Caco-2 (cell line): ENCODE measurements around the gene JARID2. TPM values are rescaled to one million over a fixed set of nuclear protein-coding genes. Genes with fewer than 3 reads are reported as not detected.

ENCODE experiments used
- BruUV-seq: library from RNA; stranded (reverse); fragments of 400-500 nt; replicated peaks from 2 replicates; lab custom pipeline; 2021; lab: Mats Ljungman, UMichigan
- CTCF ChIA-PET: fragments of 300-600 bp; sonication (Branson Sonifier 250); formaldehyde crosslinking; loops from one replicate; lab custom pipeline; 2022; ENCODE audit warnings: antibody characterized with exemption; lab: Charles Lee
- POLR2A ChIA-PET: fragments of 300-600 bp; sonication (Branson Sonifier 250); formaldehyde crosslinking; loops from one replicate; lab custom pipeline; 2022; ENCODE audit warnings: antibody characterized with exemption; lab: Charles Lee
- DNase-seq, 2 experiments: peaks; one replicate each; pipeline versions ENCODE4 v3.0.0 to v3.0.0-alpha.2; 2020 to 2022
- H3K27me3 ChIP-seq: replicated peaks from 2 replicates; pipeline ENCODE4 v1.6.0; 2011; ENCODE audit warnings: low read length; ENCODE audit not compliant: control insufficient read depth, insufficient read depth
- H3K36me3 ChIP-seq: 2 replicates; pipeline ENCODE4 v1.5.1; 2011; ENCODE audit warnings: low read length; ENCODE audit not compliant: control insufficient read depth, insufficient read depth
- H3K4me1 ChIP-seq: fragments of 250-450 bp; sonication (Bioruptor Pico); 2 replicates; pipeline ENCODE4 v1.5.1; 2020; ENCODE audit warnings: mild to moderate bottlenecking
- H3K4me3 ChIP-seq: 2 replicates; pipeline ENCODE4 v1.5.1; 2011; ENCODE audit warnings: low read depth, mild to moderate bottlenecking, control low read depth, low read length
- H3K9me3 ChIP-seq: fragments of 250-450 bp; sonication (Bioruptor Pico); 2 replicates; pipeline ENCODE4 v1.5.1; 2020; ENCODE audit warnings: mild to moderate bottlenecking, moderate library complexity
- H3K27ac Mint-ChIP-seq: one replicate; pipeline ENCODE4 v1.8.0; 2022; ENCODE audit warnings: mixed read lengths; ENCODE audit not compliant: unreplicated experiment
- H3K27me3 Mint-ChIP-seq: one replicate; pipeline ENCODE4 v1.8.0; 2022; ENCODE audit warnings: mixed read lengths; ENCODE audit not compliant: insufficient read depth, unreplicated experiment
- H3K36me3 Mint-ChIP-seq: one replicate; pipeline ENCODE4 v1.8.0; 2022; ENCODE audit warnings: mild to moderate bottlenecking, mixed read lengths; ENCODE audit not compliant: insufficient read depth, unreplicated experiment
- H3K4me1 Mint-ChIP-seq: one replicate; pipeline ENCODE4 v1.8.0; 2022; ENCODE audit warnings: low read depth, mixed read lengths; ENCODE audit not compliant: unreplicated experiment
- H3K4me3 Mint-ChIP-seq: one replicate; pipeline ENCODE4 v1.8.0; 2022; ENCODE audit warnings: mild to moderate bottlenecking, moderate library complexity, mixed read lengths; ENCODE audit not compliant: unreplicated experiment
- H3K9me3 Mint-ChIP-seq: one replicate; pipeline ENCODE4 v1.8.0; 2022; ENCODE audit warnings: mixed read lengths; ENCODE audit not compliant: unreplicated experiment
- CTCF ChIP-seq, 2 experiments: fragments of 200-600 bp in 1 of 2; IDR thresholded peaks; 1 replicate in 1 of 2; 2 replicates in 1 of 2; pipeline versions ENCODE4 v1.5.1 to v1.8.0; 2011 to 2022; ENCODE audit warnings: antibody characterized with exemption in 1 of 2, control low read depth in 1 of 2, inconsistent platforms in 1 of 2, low read depth in 1 of 2, low read length in 1 of 2, mild to moderate bottlenecking in 1 of 2, moderate library complexity in 1 of 2; ENCODE audit not compliant: insufficient read depth in 1 of 2, severe bottlenecking in 1 of 2, unreplicated experiment in 1 of 2
- intact Hi-C: fragments of 100-400 bp; cut with micrococcal nuclease; formaldehyde crosslinking; loops from one replicate; pipeline ENCODE4 v1.10.0; 2022; ENCODE audit not compliant: unreplicated experiment
- total RNA-seq: library from RNA; stranded (reverse); gene quantifications from 2 replicates; pipeline ENCODE4 v1.2.3, GENCODE V29; 2022

JARID2 gene
- total RNA-seq, 1 experiment from 2014 or later = 18.3 TPM

DNA sequence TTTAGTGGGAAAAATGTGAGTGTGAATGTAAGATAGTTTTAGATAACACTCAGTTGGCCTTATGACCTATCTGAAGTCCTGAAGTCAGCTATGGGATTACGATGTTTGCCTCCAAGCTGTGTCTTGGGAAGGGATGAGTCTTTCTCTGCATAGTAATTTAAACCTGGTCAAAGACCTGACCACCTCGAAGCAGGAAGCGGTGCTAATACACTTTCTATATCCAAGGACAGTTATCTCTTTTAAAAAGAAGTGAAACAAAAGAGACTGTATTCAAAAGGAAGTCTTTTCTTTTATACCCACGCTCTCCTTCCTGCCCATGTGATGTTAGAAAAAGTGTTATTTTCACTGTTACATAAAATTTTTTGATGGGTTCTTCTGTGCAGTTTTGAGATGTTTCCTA lies 94.9 kb downstream of the JARID2 start:
- CTCF ChIA-PET = no interaction called here
- Mint-ChIP-seq H3K36me3 (no peaks in the 10 kb centered on the region), H3K9me3 (no peaks in the 10 kb centered on the region), H3K27me3 (no peaks in the 10 kb centered on the region), H3K27ac (no peak overlapping the region), H3K4me3 (no peak overlapping the region), H3K4me1 (peaks cover 8% of the 10 kb centered on the region)
- no peaks in the 10 kb centered on the region for H3K36me3 ChIP-seq
- peaks cover 3% of the 10 kb centered on the region; the same call in 1 of the 2 replicates for H3K4me1 ChIP-seq
- no peak for DNase-seq
- POLR2A ChIA-PET = no interaction called here
- intact Hi-C loops = no loop called here
- no peaks in the 10 kb centered on the region for H3K9me3 ChIP-seq
- H3K4me3 ChIP-seq = no peak overlapping the region
- TF ChIP-seq CTCF (IDR thresholded peaks at IDR 0.05; ENCODE audit: insufficient read depth in 1 of 2, low read depth in 1 of 2, low read length in 1 of 2, severe bottlenecking in 1 of 2, unreplicated experiment in 1 of 2) = no peak
- no peaks in the 10 kb centered on the region for H3K27me3 ChIP-seq
- no TSS peak for BruUV-seq

DNA sequence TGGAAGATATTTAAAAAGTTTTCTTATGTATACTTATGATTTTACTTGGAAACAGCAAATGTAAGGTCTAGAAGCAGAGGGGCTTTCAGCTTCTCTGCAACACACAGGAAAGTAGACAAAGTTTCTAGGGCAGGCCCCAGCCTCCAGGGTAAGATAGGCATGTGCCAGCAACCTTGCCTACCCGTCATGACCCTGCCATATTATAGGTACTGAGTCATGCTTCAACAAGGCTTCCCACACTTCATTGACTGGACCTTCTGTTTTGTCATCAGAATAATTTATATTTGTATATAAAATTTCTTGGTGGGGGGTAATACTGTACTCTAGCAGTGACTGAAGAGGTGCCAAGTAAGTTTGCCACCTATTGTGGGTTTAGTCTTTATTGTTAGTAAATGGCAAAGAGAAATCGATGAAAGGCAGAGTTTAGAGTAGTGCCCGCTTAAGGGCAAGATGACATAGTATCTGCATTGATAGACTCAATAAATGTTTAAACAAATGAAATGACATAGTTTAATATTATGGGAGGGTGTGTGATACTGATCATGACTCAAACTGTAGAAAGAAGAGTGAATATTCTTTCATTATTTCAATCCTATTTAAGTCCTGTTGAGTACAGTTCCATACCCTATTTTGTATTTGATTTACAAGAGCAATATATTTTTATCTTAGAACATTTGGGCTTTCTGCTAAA lies 95.6 kb downstream of the JARID2 start:
- ChIA-PET POLR2A (no interaction called here), CTCF (no interaction called here)
- Mint-ChIP-seq H3K4me3 (no peak overlapping the region), H3K4me1 (peaks cover 8% of the 10 kb centered on the region), H3K27ac (no peak overlapping the region), H3K9me3 (no peaks in the 10 kb centered on the region), H3K27me3 (no peaks in the 10 kb centered on the region), H3K36me3 (no peaks in the 10 kb centered on the region)
- DNase-seq = no peak
- Histone ChIP-seq H3K27me3 (no peaks in the 10 kb centered on the region), H3K36me3 (no peaks in the 10 kb centered on the region), H3K4me1 (peaks cover 3% of the 10 kb centered on the region; the same call in 1 of the 2 replicates), H3K9me3 (no peaks in the 10 kb centered on the region), H3K4me3 (no peak overlapping the region)
- intact Hi-C loops = no loop called here
- no peak for TF ChIP-seq CTCF (IDR thresholded peaks at IDR 0.05; ENCODE audit: insufficient read depth in 1 of 2, low read depth in 1 of 2, low read length in 1 of 2, severe bottlenecking in 1 of 2, unreplicated experiment in 1 of 2)
- BruUV-seq = no TSS peak

- ChIA-PET POLR2A (no interaction called here), CTCF (no interaction called here)
- no TSS peak for BruUV-seq
- no peak for TF ChIP-seq CTCF (IDR thresholded peaks at IDR 0.05; ENCODE audit: insufficient read depth in 1 of 2, low read depth in 1 of 2, low read length in 1 of 2, severe bottlenecking in 1 of 2, unreplicated experiment in 1 of 2)
- no peaks in the 10 kb centered on the region for H3K9me3 Mint-ChIP-seq
- H3K4me1 Mint-ChIP-seq = peaks cover 8% of the 10 kb centered on the region
- no peak overlapping the region for H3K4me3 Mint-ChIP-seq
- DNase-seq = no peak
- H3K4me3 ChIP-seq = no peak overlapping the region
- no peaks in the 10 kb centered on the region for H3K36me3 ChIP-seq
- no peaks in the 10 kb centered on the region for H3K9me3 ChIP-seq
- H3K27me3 Mint-ChIP-seq = no peaks in the 10 kb centered on the region
- no peaks in the 10 kb centered on the region for H3K27me3 ChIP-seq
- H3K4me1 ChIP-seq = peaks cover 3% of the 10 kb centered on the region; the same call in 1 of the 2 replicates
- H3K27ac Mint-ChIP-seq = no peak overlapping the region
- no peaks in the 10 kb centered on the region for H3K36me3 Mint-ChIP-seq
- intact Hi-C loops = no loop called here
These were observed 96.2 kb downstream of the JARID2 start for GRCh38 chr6:15342114-15342513.
